Adrenal gland (tissue), 5 donors: ENCODE measurements around the gene ZFHX3.

Experiments used
- POLR2A ChIP-seq, 2 donors: fragments of 450-650 bp; IDR thresholded peaks; one replicate each; pipeline ENCODE4 v1.6.1; 2017; ENCODE audit warnings: antibody characterized with exemption in 2 of 2, mild to moderate bottlenecking in 2 of 2, moderate library complexity in 1 of 2
- TF ChIP-seq, protein P1 (sequence below), 6 experiments: fragments of 450-650 bp in 4 of 6; fragments of 200-600 bp in 2 of 6; sonication (generic) in 1 of 6; IDR thresholded peaks; 1 replicate in 5 of 6; 2 replicates in 1 of 6; pipeline versions ENCODE4 v1.5.1 to v1.8.0; 2016 to 2021; ENCODE audit warnings: antibody characterized with exemption in 6 of 6, mild to moderate bottlenecking in 2 of 6, moderate library complexity in 1 of 6
- donor health status: DM: no; HTN: no; CAD: no.

DNA sequence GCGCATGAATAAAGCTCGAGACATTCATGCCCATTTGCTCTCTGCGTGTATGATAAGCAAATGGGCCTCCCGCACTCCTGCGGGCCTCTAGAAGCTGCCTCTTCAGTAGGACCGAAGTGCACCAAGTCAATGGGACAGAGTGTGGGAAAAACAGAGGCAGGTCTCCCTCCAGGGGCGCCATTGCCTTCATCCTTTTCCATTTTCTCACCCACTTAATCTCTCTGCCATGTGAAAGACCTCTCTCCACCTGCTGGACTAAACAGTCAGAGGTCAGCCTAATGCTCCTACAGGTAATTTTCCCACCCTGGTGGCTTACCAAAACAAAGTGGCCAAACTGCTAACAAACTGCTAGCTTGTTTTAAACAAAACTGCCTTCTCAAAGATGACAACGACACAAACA lies 210.9 kb downstream of the ZFHX3 start:
- TF ChIP-seq, protein P1, sequence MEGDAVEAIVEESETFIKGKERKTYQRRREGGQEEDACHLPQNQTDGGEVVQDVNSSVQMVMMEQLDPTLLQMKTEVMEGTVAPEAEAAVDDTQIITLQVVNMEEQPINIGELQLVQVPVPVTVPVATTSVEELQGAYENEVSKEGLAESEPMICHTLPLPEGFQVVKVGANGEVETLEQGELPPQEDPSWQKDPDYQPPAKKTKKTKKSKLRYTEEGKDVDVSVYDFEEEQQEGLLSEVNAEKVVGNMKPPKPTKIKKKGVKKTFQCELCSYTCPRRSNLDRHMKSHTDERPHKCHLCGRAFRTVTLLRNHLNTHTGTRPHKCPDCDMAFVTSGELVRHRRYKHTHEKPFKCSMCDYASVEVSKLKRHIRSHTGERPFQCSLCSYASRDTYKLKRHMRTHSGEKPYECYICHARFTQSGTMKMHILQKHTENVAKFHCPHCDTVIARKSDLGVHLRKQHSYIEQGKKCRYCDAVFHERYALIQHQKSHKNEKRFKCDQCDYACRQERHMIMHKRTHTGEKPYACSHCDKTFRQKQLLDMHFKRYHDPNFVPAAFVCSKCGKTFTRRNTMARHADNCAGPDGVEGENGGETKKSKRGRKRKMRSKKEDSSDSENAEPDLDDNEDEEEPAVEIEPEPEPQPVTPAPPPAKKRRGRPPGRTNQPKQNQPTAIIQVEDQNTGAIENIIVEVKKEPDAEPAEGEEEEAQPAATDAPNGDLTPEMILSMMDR (IDR thresholded peaks at IDR 0.05), result no peak
- no peak for TF ChIP-seq POLR2A (IDR thresholded peaks at IDR 0.05)
